Progenitor cell of endocrine pancreas (in vitro differentiated cells): Measurements from ENCODE around the gene PTCH1. TPM values are rescaled to one million over a fixed set of nuclear protein-coding genes. Genes with fewer than 3 reads are reported as not detected.

Experiments
- DNase-seq: peaks from one replicate; pipeline ENCODE4 v3.0.0; 2021; ENCODE audit warnings: low spot score; ENCODE audit not compliant: unreplicated experiment
- H3K27ac Mint-ChIP-seq: 2 replicates; pipeline ENCODE4 v1.8.0; 2021; ENCODE audit warnings: mild to moderate bottlenecking, moderate library complexity, mixed read lengths
- H3K27me3 Mint-ChIP-seq: 2 replicates; pipeline ENCODE4 v1.8.0; 2021; ENCODE audit warnings: mixed read lengths
- H3K36me3 Mint-ChIP-seq: 2 replicates; pipeline ENCODE4 v1.8.0; 2022; ENCODE audit warnings: mixed read lengths; ENCODE audit not compliant: insufficient read depth
- H3K4me1 Mint-ChIP-seq: 2 replicates; pipeline ENCODE4 v1.8.0; 2021; ENCODE audit warnings: low read depth, mixed read lengths
- H3K4me3 Mint-ChIP-seq: 2 replicates; pipeline ENCODE4 v1.8.0; 2021; ENCODE audit warnings: low read depth, mild to moderate bottlenecking, moderate library complexity, mixed read lengths
- H3K9me3 Mint-ChIP-seq: 2 replicates; pipeline ENCODE4 v1.8.0; 2021; ENCODE audit warnings: low read depth, mixed read lengths
- total RNA-seq: library from RNA; stranded (reverse); gene quantifications from 2 replicates; pipeline ENCODE4 v1.2.1, GENCODE V29; 2021
- TF ChIP-seq, protein P1 (sequence below): fragments of 200-600 bp; sonication (generic); IDR thresholded peaks from one replicate; pipeline ENCODE4 v1.5.0; 2021; ENCODE audit warnings: antibody characterized with exemption, mild to moderate bottlenecking; ENCODE audit not compliant: unreplicated experiment

PTCH1 gene
- total RNA-seq, 1 donor from 2014 or later, result 56.3 TPM

DNA sequence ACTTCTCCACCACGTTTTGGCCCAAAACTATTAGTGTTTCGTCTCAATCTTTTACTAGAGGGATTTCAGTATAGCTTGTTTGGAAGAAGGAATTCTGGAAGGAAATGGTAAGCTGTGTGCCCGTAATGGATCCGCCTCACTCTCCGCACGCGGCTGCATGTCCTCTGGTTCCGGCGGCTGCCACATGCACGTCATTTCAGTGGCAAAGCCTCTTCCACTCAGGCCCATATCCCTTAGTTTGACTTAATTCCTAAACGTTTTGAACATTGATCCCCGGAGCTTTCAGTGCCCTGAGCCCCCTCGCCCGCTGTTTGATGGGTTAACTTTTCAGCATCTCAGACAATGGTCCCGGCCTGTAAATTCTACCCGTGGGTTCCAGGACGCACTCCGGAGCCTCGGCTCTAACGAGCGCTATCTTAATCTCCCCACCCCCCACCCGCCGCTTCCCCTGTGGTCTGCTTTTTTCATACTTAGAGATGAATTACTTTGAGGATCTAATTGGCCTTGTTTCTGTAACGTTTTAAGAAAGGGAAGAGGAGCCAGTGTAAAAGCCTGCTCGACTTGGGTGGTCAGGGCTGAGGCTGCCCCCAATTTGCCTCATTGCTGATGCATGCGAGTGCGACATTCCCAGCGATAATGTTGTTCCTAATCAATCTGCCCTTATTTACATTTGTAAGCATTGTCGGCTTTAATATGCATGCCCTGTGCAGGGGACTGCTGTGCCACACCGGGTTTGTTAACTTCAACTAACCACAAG is 4.6 kb downstream of the PTCH1 start:
- Mint-ChIP-seq H3K27me3 (peaks cover 37% of the 10 kb centered on the region), H3K36me3 (no peaks in the 10 kb centered on the region), H3K4me3 (peak overlapping the region; percentile 90), H3K27ac (peak overlapping the region; percentile 93), H3K9me3 (no peaks in the 10 kb centered on the region), H3K4me1 (peaks cover 25% of the 10 kb centered on the region)
- DNase-seq, result no peak
- TF ChIP-seq, protein P1, sequence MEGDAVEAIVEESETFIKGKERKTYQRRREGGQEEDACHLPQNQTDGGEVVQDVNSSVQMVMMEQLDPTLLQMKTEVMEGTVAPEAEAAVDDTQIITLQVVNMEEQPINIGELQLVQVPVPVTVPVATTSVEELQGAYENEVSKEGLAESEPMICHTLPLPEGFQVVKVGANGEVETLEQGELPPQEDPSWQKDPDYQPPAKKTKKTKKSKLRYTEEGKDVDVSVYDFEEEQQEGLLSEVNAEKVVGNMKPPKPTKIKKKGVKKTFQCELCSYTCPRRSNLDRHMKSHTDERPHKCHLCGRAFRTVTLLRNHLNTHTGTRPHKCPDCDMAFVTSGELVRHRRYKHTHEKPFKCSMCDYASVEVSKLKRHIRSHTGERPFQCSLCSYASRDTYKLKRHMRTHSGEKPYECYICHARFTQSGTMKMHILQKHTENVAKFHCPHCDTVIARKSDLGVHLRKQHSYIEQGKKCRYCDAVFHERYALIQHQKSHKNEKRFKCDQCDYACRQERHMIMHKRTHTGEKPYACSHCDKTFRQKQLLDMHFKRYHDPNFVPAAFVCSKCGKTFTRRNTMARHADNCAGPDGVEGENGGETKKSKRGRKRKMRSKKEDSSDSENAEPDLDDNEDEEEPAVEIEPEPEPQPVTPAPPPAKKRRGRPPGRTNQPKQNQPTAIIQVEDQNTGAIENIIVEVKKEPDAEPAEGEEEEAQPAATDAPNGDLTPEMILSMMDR, result no peak

DNA sequence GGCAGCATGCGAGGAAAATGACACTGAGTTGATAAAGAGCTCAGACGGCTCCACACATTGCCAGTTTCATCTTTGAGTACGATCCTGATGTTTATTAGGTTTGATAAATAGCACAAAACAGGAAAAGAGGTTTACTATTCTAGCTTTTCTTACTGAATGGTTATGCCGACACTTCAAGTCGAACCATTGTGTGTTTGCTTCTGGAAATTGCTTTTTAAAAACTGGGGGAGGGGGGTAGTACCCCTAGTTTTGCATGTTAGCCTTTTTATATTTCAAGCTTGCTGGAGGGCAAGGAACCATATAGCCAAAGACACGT is 5.2 kb downstream of the PTCH1 start:
- no peak for DNase-seq
- Mint-ChIP-seq H3K27me3 (peaks cover 33% of the 10 kb centered on the region), H3K27ac (peak overlapping the region; percentile 93), H3K9me3 (no peaks in the 10 kb centered on the region), H3K36me3 (no peaks in the 10 kb centered on the region), H3K4me1 (peaks cover 22% of the 10 kb centered on the region), H3K4me3 (peak overlapping the region; percentile 90)
- TF ChIP-seq, protein P1, result no peak

DNA sequence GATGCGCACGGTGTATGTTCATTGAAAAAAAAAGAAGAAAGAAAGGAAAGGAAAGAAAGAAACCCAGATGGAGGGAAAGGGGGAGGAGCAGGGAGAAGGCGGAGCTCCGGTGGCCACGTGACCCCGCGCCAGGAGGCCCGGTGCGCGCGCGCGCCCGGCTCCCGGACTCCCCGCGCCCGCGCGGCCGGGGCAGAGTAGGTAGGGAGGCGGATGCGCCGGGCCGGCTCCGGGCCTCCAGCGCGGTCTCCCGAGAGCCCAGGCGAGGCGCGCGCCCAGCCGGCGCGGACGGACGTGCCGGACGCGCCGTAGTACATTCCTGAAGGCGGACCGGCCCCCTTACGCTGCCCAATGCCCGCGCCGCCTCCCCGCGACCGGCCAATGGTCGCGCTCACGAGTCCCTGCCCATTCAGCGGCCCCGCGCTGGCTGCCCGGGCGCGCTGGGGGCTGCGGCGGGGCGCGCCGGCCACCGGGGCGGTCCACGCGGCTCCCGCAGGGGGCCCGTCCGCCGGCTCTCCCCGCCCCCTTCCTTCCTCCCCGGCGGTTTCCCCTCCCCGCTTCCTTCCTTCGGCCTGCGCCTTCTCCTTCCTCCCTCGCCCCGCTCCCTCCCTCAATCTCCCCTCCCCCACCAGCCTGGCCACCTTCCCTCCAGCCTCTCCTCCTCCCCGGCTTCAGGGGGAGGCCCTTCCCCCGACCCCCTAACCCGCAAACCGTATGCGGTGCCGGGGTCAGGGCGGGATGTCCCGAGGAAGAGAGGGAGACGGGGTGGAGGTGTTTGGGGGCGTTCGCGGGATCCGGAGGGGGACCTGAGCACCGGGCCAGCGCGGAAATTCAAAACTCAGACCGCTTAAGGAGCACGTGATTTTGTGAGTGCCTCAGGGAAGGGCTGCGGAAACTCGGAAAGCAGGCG is 5.8 kb downstream of the PTCH1 start:
- Mint-ChIP-seq H3K27me3 (peaks cover 31% of the 10 kb centered on the region), H3K4me1 (peaks cover 21% of the 10 kb centered on the region), H3K4me3 (peak overlapping the region; percentile 97), H3K9me3 (no peaks in the 10 kb centered on the region), H3K27ac (peak overlapping the region; percentile 99), H3K36me3 (no peaks in the 10 kb centered on the region)
- peak; percentile 90 for DNase-seq
- TF ChIP-seq, protein P1, result no peak

DNA sequence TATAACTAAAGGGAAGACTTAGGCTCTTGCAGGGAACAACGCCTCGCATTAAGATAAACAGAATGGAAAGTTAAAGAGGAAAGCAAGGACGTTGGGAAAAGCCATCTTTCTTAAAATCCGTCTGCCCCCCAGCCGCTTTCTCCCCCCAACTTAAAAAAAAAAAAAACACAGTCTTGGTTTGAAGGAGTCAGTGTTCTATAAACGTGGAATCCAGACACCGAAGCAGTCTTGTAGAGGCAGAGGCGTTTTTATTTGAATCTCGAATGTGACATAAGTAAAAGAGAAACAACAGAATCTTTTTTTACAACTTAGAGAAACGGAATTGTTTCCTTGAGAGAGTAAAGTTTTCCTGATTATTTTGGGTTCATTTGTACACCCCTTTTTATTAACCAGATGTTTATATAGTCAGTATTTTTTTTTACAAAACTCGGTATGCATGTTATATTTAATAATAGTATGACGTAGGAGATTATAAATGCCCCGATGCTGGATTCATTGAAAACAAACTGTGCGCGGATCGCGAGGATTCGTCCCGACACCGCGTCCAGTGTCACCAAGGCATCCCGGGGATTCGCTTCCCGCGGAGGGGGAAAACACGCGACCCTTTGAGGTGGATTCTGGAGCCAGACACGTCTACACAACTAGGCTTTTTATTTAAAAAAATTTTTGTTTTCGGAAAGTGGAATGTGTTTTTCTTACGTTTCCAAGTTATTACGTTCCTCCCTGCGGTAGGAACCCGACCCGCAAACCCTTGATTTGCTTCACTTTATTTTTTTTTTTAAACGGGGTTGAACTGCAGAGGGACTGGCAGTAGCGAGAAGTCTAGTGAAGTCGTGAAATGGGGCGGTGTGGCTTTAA is 6.7 kb downstream of the PTCH1 start:
- H3K27ac Mint-ChIP-seq, result peak overlapping the region; percentile 99
- H3K36me3 Mint-ChIP-seq, result no peaks in the 10 kb centered on the region
- H3K4me1 Mint-ChIP-seq, result peaks cover 25% of the 10 kb centered on the region
- peaks cover 27% of the 10 kb centered on the region for H3K27me3 Mint-ChIP-seq
- TF ChIP-seq, protein P1, result no peak
- H3K4me3 Mint-ChIP-seq, result peak overlapping the region; percentile 97
- no peaks in the 10 kb centered on the region for H3K9me3 Mint-ChIP-seq
- DNase-seq, result no peak
